ENCODE data around the gene S1PR3.

The S1PR3 gene

DNA sequence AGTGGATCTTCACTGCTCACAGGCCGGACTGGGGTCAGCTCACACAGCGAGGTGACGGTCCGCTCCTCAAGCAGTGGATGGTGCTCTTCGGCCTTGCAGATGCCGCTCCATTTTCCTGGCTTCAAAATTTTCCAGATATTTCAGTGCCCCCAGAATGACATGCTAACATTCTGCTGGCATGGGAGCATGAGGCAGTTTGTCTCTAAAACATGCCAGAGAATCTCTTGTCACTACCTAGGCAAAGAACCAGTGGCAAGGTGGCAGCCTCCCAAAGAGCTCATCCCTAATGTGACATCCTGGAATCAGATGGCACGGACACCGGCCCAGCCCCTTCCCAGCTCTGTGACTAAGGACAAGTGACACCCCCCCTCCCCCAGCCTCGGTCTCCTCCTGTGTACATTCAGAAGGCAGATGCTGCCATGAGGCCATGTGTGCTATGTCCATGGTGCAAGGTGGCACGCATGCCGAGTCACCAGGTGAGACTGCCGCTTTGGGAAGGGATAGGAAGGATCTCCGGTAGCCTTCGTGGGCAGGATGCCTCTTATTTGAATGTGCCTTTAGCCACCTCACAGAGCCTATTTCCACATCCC lies 2.7 kb downstream of the S1PR3 start:
- DNase-seq, result no peak

DNA sequence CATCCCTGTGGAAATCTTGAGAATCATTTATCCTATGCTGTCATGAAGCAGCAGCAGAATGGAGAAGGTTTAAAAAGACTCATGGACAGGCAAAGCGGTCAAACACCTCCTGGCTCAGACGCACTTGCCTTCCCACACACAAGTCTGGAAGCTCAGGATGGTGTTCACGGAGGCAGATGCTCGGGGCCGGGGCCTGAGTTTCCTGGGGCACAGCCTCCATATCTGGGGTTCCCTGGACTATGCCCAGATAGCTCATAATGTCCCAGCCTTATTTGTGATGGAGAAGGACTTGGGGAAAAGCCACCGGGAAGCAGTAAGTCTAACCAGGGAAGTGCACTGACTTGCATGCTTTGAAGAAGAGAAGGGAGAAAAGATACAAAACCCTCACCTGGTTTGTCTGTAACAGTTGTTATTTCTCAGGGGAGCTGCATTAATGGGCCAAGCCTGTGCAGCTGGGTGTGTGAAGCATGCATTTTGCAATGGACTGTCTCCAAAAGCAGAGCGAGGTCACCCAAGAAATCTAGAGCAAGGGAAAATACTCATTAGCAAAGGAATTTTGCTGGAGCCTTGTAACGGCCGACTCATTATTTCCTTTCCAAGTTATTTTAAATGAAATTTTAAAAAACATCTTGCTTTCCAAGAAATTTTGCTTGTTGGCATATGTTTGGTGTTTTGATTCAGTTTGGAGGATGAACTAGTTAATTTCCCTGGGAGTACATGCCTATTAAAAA lies 3.4 kb downstream of the S1PR3 start:
- DNase-seq, result no peak

DNA sequence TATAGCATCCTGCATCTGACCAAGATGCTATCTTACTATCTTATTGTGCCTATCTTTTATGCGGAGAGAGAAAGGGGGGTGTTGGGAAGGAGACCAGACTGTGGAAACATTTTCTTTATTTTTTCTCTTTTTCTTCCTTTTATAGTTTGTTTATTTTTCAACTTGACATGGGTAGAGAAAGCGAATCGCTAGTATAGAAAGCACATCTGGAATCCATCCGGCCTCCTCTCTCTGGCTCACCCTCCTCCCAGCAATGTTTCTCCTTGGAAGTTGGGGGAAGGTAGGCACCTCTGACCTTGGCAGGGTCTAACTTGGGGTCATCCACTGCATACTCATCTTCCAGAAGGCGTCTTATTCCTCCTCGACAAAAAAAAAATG lies 3.9 kb downstream of the S1PR3 start:
- no peak for DNase-seq

DNA sequence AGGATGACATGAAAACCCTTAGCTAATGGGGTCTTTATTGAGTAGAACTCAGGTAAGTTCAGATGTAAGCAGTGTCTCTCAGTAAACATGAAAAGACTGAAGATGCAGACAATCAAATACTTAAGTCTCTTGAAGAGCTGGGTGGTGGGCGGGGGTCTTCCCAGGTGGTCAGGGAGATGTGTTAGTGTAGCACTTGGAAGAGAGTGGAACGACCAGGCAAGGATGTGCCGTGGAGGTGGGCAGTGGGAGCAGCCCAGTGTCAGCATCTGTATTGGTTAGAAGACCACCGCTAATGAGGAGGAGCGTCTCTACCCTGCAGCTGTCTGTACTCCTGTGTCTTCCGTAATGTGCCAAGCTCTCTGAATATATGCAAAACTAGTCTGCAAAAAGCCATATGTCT lies 4.4 kb downstream of the S1PR3 start:
- no peak for DNase-seq

DNA sequence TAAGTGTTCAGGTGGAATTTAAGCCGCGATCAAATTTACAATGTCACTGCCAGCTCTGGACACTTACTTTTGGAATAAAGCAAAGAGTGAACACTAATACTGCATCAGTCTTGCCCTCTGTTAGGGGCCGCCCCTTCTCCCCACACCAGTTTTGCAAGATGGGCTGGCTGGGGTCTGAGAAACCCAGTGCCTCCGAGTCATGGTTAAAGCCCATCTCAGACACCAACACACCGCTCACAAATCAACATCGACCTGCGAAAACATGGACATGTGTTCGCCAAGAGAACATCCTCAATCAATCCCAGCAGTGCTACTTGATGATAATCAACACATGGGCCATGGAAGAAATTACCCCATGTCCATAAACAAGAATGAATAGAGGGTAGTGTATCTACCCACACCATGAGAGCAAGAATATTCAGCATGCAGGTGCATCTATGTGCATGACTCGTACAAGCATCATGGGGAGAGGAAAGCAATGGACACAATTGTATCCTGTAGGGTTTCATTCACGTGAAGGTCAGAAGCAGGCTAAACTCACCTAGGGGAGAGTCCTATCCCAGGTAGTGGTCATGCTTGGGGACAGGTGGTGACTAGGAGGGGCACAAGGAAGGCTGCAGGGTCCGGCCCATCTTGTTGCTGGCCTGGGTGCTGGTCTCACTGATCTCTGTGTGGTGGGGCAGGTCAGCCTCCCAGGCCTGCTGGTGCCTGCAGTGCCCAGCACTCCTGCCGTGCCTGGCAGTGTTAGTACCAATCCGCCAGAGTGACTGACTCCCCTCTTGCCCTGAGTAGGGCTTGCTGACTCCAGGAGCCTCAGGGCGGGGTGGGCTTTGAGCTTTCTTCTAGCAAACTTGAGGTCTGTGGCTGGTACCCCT lies 5.0 kb downstream of the S1PR3 start:
- no peak for DNase-seq

DNA sequence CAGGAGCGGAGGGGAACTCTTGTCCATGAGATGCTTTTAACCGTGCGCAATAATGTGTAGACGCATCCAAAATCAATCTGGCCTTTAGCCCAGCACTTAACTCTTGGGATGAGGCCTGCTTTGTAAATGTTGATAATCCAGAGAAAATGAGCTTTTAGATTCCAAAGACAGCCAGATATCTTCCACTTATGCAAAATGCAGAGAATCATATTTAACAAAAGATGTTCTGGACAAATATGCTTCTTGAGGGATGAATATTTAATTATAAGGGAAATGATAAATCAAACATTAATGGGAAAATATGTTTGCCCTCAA lies 5.6 kb downstream of the S1PR3 start:
- no peak for DNase-seq

DNA sequence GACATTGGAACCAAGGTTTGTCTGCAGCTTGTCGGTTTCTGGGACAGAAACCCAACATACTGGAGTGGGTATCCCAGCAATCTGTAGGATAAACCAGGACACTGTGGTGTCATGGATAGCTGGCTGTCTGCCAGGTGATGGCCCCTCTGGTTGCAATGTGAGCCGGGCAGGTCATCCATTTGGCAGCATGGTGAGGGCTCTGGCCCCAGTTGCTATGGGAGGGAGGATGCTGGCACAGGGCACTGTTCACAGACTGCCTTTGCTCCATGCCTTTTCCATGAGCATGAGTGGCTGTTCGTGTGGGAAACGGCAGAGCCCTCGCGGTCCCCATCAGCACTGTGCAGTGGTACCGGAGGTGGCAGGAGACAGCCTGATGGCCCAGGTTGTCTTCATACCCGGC lies 6.4 kb downstream of the S1PR3 start:
- no peak for DNase-seq

DNA sequence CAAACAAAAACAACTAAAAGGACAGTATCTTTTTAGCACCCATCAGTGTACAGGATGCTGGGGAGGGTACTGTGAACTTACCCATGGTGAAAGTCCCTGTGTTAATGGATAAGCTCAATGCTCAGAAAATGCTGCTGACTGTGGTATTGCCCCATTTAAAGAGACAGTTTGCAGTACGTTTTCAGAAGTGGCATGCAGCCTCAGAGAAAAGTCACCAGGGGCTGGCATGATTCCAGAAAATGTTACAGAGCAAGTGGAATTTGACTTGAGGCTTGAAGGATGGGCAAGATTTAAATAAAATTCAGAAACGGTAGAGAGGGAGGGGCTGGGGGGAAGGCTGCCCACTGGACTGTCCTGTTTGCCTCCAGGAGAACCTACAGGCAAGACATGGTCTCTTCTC lies 7.2 kb downstream of the S1PR3 start:
- DNase-seq, result no peak

DNA sequence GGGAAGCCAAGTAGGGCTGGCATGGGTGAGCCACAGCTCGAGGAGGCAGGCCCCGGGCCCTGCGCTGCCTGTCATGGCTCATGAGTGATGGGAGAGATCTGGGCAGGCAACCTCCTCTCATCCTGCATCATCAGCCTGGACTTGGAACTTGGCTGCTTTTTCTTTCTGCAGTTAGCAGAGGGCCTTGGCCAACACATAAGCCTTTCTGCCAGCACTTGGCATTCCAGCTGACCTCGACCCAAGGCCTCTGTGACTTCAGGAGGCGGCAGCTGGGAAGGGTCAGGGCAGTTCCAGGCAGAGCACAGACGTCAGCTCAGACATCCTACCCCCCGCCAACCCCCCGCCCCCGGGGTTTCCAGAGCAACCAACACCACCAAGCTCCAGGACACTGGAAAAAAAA lies 7.6 kb downstream of the S1PR3 start:
- DNase-seq, result no peak

DNA sequence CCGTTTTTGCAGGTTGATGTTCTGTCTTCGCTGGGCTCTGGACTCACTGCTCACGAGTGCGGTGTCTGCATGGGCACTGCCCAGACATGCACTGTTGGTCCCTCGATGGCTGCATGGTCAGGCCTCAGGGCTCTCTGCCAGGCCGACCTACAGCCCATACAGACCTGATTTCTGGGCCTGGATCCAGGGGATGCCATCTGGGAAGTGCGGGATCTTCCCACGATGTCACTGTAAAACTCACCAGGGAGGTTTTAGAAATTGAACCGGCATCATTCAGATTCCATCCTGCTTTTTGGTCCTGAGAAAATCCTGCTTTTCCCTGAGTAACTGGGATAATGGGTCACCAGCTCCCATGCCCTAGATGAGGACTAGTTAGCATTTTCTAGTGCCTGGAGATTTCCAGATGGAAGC lies 9.1 kb downstream of the S1PR3 start:
- no peak for DNase-seq

DNA sequence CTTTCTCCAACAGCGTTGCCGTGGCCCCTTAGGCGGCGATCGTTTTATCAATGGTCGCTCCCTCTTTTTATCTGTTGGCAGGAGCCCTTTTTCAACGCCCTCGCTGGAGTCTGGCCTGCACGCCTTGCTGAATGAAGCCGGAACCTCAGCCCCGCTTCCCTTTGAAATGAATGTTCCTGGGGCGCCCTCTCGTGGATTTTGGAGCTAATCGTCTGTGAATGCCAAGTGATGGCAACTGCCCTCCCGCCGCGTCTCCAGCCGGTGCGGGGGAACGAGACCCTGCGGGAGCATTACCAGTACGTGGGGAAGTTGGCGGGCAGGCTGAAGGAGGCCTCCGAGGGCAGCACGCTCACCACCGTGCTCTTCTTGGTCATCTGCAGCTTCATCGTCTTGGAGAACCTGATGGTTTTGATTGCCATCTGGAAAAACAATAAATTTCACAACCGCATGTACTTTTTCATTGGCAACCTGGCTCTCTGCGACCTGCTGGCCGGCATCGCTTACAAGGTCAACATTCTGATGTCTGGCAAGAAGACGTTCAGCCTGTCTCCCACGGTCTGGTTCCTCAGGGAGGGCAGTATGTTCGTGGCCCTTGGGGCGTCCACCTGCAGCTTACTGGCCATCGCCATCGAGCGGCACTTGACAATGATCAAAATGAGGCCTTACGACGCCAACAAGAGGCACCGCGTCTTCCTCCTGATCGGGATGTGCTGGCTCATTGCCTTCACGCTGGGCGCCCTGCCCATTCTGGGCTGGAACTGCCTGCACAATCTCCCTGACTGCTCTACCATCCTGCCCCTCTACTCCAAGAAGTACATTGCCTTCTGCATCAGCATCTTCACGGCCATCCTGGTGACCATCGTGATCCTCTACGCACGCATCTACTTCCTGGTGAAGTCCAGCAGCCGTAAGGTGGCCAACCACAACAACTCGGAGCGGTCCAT lies 10.0 kb downstream of the S1PR3 start:
- DNase-seq, result peak; percentile 68 to 81

DNA sequence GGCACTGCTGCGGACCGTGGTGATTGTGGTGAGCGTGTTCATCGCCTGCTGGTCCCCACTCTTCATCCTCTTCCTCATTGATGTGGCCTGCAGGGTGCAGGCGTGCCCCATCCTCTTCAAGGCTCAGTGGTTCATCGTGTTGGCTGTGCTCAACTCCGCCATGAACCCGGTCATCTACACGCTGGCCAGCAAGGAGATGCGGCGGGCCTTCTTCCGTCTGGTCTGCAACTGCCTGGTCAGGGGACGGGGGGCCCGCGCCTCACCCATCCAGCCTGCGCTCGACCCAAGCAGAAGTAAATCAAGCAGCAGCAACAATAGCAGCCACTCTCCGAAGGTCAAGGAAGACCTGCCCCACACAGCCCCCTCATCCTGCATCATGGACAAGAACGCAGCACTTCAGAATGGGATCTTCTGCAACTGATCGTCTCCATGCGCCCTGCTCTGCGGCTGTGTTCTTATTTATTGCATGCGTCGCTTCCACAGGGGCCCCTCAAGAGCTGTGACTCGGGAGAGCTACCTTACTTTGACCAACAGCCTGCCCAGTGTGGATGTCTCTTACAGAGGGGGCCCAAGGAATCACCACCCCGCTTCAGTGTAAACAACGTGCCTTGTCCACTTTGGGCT lies 10.8 kb downstream of the S1PR3 start:
- no peak for DNase-seq

DNA sequence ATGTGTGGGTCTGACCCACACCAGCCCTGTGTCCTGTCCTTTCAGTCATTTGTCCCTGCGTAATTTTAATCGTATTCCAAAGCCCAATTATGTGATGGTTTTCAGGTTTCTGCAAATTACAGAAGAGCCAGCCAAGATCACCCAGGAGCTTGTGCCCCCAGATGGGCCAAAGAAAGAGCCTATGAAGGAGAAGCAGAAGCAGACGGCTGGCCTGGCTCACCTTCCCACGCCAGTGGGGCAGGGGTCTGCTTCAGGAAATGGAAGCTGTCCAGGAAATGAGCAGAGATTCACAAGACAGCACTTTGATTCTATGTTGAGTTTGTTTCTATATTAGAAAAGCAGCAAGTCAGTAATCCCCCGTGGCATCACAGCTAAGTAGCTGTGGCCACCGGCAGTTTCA lies 11.7 kb downstream of the S1PR3 start:
- no peak for DNase-seq

DNA sequence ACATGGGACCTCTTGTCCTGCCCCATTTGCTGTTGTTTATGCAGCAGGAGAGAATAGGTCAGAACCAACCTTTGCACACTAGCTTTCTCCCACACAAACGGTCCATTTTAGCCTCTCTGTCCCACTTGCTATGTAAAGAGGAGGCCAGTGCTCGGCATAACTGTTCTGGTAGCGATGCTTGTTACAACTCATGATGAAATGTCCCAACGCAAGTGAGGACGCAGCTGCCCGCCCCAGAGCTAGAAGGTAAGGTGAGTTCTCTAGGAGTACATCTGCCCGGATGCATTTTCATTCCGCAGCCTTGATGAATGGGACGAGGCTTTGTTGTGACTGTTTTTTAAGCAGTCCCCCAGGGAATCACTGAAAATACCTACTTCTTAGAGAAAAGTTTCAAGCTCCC lies 14.1 kb downstream of the S1PR3 start:
- no peak for DNase-seq

DNA sequence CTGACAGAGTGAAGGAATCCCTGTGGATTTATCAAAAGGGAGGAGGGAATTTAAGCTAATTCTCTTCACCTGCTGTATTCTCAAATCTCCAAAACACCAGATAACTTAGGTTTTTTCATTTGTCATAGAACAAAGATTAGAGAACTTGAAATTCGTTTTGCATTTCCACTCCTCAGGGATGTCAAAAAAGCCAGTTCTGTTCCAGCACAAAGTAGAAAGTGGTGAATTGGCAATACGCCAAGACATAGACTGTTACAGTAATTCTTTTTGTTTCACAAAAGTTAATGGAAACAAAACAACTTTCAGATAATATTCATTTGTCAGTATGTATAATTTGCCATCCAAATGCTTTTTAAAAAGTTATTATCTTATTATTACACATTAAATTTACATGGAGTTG lies 15.0 kb downstream of the S1PR3 start:
- DNase-seq, result no peak

DNA sequence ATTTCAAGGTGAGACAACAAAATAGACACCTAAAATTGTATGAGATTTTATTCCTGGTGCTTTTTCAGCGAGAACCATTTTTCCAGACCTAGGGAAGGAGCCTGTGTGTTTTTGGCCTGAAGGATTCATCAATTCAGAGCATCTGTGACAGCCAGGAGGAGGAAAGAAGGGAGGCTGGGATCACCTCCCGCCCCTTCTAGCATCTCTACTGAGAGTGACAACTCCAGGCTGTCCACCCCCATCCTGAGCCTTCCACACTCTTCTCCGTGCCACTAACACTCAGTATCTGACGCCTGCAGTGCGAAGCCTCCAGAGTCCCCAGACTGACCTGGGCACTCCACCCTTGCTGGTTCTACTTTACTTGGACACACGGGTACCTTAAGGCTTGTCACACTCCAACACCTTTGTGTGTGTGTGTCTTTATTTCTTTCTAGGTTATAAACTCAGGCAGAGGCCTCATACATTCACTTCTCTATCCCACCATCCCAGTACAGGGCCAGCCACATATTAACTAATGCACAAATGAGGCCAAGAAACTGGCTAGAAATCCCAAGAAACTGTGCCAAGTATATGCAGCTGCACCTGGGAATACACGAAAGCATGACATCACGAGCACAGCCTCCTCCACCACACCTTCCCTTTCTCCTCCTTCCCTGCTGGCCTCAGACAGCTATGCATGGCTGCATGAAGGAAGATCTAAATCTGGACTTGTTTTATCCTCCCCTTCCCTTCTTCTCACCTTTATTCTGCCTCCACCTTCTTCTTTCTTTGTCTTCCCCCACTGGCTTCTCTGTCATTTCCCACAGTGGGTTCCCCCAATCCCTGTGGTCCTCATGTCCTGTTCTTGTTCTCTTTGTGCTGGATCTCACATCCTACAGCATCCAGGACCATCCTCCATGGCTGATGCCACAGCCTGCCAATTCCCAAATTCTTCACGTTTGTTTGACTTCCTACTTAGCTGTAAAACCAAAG lies 16.0 kb downstream of the S1PR3 start:
- DNase-seq, result no peak

DNA sequence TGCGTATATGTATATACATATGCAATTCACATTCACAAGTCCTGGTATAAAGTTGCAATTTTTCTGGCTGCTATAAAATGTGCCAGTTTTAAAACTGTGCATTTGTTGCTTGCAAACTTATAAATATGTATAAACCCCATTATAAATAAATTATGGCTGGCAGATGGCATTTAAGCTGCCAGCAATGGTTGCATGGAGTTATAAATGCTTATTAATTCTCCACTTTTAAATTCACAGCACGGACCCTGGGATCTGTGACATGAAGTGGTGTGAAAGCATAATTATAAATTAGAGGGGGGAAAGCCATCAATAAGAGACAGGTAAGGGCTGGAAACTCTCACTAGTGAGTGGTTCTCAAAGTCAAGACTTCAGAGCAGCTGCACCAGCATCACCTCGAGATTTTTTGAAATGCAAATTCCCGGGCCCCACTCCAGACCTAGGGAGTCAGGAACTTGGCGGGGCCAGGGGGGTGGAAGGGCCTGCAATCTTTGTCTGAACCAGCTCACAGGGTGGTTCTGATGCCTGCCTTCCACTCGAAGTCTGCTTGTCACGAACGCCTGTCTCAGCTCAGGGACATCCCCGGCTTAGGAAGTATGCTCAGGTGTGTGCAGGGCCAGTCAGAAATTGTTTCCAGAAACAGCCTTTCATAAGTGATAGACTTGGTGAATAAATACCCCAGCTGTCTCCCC lies 16.9 kb downstream of the S1PR3 start:
- DNase-seq, result no peak

DNA sequence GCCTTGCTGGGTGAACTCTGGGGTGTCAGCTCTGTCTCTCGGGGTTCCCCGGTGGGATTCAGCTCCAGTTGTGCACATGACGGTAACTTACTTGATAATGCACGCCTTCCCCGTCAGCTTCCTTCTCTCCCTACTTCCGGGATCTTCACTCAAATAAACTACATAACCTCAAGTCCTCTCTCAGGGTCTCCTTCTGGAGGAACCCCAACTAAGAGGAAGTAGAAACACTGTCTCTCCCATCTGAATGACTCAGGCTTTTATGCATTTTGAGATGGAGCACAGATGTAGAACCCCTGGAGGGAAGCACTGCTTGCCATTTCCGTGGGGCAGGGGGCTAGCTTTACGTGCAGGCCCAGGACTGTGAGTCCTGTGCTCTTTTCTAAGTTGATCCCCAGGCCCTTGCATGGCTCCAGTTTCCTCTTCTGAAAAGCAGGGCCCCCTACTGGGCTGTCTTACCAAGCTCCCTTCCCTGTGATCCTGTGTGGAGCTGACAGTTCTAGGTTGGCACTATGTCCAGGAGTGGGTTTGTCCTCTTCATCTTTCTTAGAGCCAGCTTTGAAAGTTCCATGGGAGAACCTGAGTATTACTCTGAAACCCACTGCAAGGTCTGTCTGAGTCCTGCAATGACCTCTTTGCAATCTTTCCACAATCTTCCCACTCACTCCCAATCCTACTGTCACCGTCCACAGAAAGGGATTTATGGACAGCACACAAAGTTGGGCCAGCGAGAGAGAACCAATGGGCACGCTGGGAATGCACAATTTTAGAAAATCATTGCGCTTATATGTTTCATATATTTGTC lies 17.7 kb downstream of the S1PR3 start:
- DNase-seq, result no peak

DNA sequence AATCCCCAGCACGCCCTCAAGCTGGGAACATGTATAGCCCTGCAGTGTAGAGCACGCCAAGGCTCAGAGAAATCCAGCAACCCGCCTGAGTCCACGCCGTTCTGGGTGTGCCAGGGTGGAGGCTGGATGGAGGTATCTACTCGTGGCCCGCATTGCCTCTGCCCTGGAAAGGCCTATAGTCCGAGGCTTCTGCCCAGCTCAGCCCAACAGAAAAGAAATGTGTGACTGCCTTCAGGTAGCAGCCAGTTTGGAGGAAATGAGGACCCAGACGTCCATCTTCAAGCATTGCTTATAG lies 18.2 kb downstream of the S1PR3 start:
- DNase-seq, result no peak

DNA sequence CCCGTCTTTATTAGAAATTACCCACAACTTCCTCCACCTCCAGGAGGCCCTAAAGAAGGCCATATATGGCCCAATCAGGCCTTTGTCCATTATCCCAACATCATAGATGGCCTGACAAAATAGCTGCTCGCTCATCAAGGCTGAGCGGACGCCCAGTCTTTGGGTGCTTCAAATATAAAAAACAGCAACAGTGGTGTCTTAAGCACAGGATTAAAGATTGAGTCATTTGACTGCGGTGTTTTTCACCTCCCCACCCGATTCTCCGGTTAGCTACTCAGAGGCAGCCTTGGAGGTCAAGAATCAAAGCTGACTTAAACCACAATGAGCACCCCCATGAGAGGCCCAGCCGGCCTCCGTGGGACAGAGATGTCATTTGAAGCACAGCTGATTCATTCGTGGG lies 18.8 kb downstream of the S1PR3 start:
- no peak for DNase-seq
